Superior temporal gyrus (tissue), 1 donor: ENCODE results near the gene IL1RN.
A peak's percentile ranks its signal among the peaks of the same experiment; 100 is the strongest.
"Not testable (repeated sequence)": the region's sequence is repeated elsewhere in the genome, so short reads cannot be mapped to it uniquely, and the experiment has no call there.

Source experiments
- DNase-seq: peaks from one replicate; pipeline ENCODE4 v3.0.0-alpha.2; 2016; ENCODE audit errors: extremely low spot score

The IL1RN gene

DNA sequence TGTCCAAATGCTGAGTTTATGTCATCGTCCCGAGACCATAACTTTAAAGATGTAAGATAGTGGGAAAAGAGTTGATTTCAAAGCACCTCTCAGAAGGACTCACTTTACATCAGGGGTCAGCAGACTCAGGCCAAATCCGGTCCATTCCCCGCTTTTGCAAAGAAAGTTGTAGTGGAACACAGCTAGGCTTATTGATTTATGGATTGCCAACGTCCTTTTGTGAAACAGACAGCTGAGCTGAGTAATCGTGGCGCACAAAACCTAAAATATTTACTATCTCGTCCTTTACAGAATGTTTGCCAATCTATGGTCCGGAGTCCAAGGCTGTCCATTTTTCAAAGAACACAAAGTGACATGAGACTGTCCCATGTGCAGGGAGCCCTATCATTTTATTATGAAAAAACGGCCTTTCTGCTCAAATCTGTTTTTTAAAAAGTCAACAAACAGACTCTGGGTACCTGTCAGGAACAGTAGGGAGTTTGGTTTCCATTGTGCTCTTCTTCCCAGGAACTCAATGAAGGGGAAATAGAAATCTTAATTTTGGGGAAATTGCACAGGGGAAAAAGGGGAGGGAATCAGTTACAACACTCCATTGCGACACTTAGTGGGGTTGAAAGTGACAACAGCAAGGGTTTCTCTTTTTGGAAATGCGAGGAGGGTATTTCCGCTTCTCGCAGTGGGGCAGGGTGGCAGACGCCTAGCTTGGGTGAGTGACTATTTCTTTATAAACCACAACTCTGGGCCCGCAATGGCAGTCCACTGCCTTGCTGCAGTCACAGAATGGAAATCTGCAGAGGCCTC lies at the start of gene IL1RN:
TSS of gene IL1RN (plus strand) at position 754 of the 801 bp plus-strand sequence. CDS start at position 781, 27 bp downstream.
- peak; percentile 15 for DNase-seq

- DNase-seq = no peak
These were observed 49.5 kb upstream of the IL1RN start for GRCh38 chr2:113077921-113078320.

GRCh38 chr2:113078350-113078839 lies 49.0 kb upstream of the IL1RN start:
- no peak for DNase-seq

DNA sequence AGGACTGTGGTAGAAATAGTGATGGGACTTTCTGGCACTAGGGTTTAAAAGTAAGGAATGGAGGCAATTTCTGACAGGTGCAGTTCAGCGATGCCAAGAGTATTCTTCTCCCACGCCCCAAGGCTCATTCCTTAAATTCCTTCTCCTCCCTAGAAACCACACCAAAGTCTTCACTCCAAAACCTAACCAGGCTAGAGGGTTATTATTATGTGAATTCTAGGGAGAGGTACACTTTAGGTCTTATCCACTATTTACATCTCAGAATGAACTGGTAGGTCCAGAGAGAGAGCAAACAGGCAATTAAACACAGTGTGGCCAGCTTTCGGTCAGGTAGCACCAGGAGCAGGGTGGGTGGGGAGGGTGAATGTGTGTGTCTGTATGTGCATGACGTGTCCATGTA lies 48.3 kb upstream of the IL1RN start:
- no peak for DNase-seq

GRCh38 chr2:113080134-113080533 lies 47.3 kb upstream of the IL1RN start:
- DNase-seq = no peak

DNA sequence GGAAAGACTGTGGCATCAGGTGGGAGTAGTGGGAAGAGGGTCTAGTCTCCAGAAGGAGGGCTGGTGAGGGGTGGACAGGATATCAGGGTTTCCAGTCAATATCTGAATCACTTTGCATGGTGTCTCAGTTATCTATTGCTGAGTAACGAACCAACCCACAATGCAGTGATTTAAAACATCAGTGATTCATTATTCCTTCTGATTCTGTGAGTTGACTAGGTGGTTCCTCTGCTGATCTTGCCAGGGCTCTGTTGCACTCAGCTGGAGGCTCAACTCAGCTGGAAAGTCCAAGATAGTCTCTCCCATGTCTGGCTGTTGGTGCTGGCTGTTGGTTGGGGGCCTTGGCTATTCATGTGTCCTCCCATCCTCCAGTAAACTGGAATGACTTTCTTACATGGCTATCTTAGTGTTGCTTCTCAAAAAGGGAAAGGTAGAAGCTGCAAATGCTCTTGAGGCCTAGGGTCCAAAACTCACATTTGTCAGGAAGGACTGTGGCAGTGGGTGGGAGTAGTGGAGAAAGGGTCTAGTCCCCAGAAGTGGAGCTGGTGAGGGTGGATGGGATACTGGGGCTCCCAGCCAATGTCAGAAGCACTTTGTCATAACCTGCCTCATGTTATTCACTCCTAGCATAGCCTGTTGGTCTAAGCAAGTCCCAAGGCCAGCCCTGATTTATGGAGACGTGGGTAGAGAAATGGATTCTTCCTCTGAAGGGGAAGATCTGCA lies 45.7 kb upstream of the IL1RN start:
- no peak for DNase-seq

DNA sequence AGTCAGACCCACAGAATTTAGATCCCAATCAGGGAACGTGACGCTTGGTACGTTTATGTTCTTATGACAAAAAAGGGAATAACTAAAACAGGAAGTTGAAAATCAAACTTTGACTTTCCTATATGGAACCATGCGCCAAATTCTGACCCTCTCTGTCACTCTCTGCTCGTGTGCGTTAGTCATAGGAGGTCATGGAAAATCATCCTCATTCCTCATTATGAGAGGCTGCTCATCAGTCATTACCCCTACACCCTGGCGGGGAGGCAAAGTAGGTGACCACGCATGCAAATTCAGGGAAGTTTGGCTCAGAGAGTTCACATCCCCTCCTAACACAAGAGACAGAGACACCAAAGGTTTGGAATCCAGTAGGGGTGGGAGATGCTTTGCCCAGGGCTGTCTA lies 44.1 kb upstream of the IL1RN start:
- no peak for DNase-seq

DNA sequence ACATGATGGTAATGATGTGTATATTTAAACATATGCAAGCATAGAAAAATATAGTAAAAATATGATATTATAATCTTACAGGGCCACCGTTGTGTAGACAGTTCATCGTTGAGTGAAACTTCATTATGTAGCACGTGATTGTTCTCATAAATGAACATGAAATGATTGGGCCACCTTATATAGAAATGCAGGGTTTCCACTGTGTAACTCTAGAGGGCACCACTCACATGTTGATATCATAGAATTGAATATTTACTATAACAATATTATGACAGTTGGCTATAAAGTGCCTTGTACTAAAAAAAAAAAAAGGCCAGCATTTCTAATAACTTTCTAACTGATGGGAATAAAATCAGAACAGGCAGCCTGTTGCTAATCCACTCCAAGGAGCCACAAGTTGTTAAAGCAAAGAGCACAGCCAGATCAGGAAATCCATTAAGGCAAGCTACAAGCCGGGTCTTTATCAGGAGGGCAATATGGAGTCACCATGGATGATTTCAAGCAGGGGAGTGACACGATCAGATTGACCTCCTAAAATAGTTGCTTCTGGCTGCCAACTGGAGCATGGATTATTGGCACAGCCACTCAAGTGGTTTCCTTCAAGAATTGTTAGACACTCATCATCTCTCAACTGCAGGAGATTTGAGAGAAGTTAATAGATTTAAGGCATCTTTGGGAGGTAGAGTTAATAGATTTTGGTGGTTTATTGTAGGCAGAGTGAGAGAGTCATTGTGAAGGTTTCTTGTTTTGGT lies 43.0 kb upstream of the IL1RN start:
- DNase-seq = no peak

- DNase-seq = no peak
These were observed 41.9 kb upstream of the IL1RN start for GRCh38 chr2:113085542-113085941.

DNA sequence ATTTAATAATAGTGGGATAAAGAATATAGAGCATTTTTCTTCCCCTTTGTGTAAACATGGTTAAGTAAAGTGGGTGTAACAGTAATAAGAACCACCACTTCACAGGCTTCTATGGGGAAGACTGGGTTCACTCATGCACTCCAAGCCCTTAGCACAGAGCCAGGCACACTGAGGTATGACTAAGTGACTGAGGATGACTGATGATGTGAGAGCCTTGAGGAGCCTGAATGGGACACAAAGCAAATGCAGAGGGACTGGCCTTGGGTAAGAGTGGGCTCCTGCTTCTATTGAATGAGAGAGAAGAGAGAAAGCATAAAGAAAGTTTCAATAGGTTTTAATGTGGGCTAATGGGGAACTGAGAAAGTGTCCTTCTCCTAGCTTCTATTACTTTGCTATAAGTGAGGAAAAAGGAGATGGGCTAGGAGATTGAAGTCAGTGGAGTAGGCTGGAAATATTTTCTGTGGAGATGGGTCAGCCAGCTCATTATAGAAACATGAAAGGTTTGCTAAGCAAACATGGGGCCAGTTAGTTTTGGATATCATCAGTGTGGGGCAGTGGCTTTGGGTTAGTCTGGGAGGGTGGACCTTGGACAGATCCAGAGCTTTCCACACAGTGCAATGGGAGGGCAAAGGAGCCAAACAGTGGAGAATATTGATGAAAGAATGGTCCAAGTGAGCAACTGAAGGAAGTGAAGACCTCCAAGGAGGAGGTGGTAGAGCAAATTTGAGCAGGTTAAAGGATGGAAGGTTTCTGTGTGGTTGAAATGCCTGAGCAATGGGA lies 39.0 kb upstream of the IL1RN start:
- DNase-seq = no peak

GRCh38 chr2:113089916-113090315 lies 37.5 kb upstream of the IL1RN start:
- no peak for DNase-seq

GRCh38 chr2:113091231-113091896 lies 36.0 kb upstream of the IL1RN start:
- DNase-seq = no peak

GRCh38 chr2:113092864-113093612 lies 34.4 kb upstream of the IL1RN start:
- no peak for DNase-seq

GRCh38 chr2:113093613-113093977 lies 33.8 kb upstream of the IL1RN start:
- no peak for DNase-seq

- not testable (repeated sequence) for DNase-seq
These were observed 31.1 kb upstream of the IL1RN start for GRCh38 chr2:113096306-113096705.

DNA sequence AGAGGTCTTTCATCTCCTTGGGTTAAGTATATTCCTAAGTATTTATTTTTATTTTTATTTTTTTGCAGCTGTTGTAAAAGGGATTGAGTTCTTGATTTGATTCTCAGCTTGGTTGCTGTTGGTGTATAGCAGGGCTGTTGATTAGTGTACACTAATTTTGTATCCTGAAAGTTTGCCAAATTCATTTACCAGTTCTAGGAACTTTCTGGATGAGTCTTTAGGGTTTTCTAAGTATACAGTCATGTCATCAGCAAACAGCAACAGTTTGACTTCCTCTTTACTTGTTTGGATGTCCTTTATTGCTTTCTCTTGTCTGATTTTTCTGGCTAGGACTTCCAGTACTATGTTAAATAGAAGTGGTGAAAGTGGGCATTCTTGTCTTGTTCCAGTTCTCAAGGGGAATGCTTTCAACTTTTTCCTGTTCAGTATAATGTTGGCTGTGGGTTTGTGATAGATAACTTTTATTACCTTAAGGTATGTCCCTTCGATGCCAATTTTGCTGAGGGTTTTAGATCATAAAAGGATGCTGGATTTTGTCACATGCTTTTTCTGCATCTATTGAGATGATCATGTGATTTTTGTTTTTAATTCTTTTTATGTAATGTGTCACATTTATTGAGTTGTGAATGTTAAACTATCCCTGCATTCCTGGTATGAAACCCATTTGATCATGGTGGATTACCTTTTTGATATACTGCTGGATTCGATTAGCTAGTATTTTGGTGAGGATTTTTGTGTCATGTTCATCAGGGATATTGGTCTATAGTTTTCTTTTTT lies 30.4 kb upstream of the IL1RN start:
- not testable (repeated sequence) for DNase-seq

DNA sequence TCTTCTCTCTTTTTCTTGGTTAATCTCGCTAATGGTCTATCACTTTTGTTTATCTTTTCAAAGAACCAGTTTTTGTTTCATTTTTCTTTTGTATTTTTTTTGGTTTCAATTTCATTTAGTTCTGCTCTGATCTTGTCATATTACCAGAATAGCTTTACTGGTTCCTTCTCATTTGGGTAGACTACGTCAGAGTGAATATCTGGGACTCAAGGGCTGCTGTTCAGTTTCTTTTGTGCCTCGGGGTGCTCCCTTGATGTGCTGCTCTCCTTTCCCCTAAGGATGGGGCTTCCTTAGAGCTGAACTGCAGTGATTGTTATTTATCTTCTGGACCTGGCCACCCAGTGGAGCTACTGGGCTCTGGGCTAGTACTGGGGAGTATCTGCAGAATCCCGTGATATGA lies 29.4 kb upstream of the IL1RN start:
- DNase-seq = no peak

- no peak for DNase-seq
These were observed 28.9 kb upstream of the IL1RN start for GRCh38 chr2:113098532-113098931.

DNA sequence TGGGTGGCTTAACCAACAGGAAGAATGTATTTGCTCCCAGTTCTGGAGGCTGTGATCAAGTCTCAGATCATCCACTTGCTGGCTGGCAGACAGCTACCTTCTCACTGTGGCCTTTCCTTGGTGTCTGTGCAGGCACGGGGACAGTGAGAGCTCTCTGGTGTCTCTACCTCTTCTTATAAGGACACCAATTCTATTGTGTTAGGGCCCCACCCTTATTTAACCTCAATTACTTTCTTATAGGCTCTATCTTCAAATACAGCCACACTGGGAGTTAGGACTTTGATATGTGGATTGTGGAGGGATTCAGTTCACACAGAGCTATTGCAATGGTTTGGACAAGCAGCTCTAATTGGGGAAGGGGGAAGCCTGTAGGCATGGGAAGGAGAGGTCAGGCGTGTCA lies 25.3 kb upstream of the IL1RN start:
- no peak for DNase-seq
